Testis (tissue), 2 donors: ENCODE data around the gene VPS37B.
A peak's percentile ranks its signal among the peaks of the same experiment; 100 is the strongest.

Experiments
- POLR2A ChIP-seq: fragments of 450-650 bp; IDR thresholded peaks from one replicate; pipeline ENCODE4 v1.6.1; 2017; ENCODE audit warnings: antibody characterized with exemption, mild to moderate bottlenecking, moderate library complexity
- TF ChIP-seq, protein P1 (sequence below), 3 experiments: fragments of 450-650 bp in 2 of 3; fragments of 200-600 bp in 1 of 3; sonication (generic) in 1 of 3; IDR thresholded peaks; one replicate each; pipeline ENCODE4 v1.5.1; 2016 to 2019; ENCODE audit warnings: antibody characterized with exemption in 3 of 3, mild to moderate bottlenecking in 2 of 3, moderate library complexity in 1 of 3

DNA sequence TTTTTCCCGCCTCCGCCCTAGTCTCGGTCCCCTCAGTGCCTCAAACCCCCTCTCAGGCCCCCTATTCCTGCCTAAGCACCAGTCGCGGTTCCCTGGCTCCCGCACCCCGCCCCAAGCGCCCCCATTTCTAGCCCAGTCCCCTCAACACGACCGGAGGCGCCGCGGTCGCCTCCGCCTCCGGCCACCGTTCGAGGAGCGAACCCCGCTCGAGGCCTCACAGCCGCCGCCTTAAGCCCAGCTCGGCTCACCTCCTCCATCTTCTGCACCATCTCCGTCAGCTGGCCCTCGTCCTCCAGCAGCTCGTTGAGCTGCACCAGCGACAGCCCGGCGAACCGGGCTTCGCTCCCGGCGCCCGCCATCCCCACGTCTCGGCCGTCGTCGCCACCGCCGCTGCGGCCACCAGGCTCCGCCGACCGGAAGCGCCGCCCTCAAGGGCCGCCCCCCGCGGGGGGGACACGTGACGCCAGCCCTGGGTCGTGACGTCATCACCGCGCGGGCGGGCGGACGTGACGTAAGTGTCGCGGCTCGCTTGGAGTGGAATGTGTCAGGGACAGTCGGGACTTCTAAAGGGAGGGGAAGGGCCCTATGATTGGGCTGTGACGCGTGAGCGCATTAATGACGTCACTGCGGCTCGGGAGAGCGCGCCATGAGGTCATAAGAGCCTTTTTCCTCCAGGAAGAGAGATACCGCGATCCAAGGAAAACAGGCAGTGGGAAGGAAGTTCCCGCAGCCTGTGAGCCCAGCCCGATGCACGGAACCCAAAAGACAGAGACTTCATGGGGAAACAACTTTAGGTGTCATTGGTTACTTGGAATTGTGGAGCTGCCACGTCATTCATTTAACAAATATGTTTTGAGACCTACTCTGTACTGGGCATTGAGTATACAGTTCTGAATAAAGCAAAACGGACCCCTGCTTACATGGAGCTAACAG is at the start of gene VPS37B:
- TF ChIP-seq, protein P1, sequence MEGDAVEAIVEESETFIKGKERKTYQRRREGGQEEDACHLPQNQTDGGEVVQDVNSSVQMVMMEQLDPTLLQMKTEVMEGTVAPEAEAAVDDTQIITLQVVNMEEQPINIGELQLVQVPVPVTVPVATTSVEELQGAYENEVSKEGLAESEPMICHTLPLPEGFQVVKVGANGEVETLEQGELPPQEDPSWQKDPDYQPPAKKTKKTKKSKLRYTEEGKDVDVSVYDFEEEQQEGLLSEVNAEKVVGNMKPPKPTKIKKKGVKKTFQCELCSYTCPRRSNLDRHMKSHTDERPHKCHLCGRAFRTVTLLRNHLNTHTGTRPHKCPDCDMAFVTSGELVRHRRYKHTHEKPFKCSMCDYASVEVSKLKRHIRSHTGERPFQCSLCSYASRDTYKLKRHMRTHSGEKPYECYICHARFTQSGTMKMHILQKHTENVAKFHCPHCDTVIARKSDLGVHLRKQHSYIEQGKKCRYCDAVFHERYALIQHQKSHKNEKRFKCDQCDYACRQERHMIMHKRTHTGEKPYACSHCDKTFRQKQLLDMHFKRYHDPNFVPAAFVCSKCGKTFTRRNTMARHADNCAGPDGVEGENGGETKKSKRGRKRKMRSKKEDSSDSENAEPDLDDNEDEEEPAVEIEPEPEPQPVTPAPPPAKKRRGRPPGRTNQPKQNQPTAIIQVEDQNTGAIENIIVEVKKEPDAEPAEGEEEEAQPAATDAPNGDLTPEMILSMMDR (IDR thresholded peaks at IDR 0.05) = no peak
- TF ChIP-seq POLR2A = peak; percentile 77
